HL-60/S4 treated with phorbol 12-myristate 13-acetate at 8.2 ng/mL for 4 days and 3 days (cell line): ENCODE results near the gene SLC36A4.
"Not testable (repeated sequence)": the region's sequence is repeated elsewhere in the genome, so short reads cannot be mapped to it uniquely, and the experiment has no call there.

Experiments used
- in situ Hi-C: fragments of 300-500 bp; cut with MboI; formaldehyde crosslinking; loops from 2 replicates; pipeline ENCODE4 v1.15.0; 2022; ENCODE audit warnings: low sequenced_read_pairs

The SLC36A4 gene

GRCh38 chr11:93128574-93128973 is 69.2 kb downstream of the SLC36A4 start:
- in situ Hi-C loops, result no loop called here

DNA sequence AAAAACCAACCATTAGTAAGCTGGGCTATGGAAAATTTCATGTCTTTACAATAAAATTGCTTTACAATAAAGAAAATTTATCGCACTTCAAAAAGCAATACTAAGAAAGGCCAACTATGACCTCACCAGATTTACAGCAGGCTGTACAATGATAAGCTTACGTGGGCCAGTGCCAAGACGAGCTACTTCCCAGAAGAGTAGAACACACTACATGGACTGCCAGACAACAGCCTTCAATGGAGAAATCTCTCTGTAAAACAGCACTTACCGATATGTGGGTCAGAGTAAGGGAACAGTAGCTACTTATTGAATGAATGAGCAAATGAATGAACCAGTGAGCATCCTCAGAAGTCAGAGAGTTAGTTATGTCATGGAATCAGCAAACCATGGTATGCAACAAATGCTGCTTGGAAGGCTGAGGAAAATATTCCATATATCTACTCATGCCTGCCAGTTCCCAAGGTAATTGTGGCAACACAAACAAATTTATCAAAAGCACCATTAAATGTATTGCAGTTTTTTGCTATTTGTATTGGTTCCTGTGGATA is 74.4 kb downstream of the SLC36A4 start:
- in situ Hi-C loops, result no loop called here

GRCh38 chr11:93122535-93123235 is 75.1 kb downstream of the SLC36A4 start:
- in situ Hi-C loops, result no loop called here

GRCh38 chr11:93118276-93118675 is 79.5 kb downstream of the SLC36A4 start:
- in situ Hi-C loops, result no loop called here

- in situ Hi-C loops, result no loop called here
Observed at GRCh38 chr11:93117565-93117964, 80.2 kb downstream of the SLC36A4 start.

DNA sequence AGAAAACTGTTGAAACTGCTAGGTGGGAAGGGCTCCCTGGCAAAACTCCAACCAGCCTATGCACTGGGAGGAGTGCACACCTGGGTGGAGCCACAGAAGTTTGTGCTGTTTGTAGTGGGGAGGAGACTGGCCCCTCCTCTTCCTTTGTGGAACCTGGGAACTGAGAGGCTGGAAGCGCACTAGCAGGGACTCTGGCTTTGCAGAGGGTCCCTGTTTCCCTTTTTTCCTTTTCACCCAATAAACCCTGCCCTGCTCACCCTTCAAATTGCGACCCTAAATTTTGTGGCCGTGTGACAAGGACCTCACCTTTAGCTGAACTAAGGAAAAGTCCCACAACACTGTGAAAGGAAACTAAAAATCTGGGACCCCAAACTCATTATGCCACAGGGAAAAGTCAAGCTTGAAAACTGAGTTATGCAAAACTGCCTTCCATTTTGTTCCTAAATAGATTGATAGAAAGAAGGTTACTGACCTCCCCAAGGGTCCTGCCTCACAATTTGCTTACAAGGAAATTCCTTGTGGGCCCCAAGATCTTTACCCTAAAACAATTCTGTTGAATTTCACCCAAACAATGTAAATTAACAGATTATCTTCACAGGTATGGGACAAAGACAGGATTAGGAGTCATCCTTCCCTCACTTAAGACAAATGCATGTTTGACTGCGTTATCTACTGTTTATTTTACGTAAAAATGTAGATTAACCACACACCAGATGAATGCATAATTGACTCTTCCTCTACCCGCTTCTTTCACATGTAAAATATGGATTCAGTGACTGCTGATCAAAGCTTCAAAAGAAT is 81.0 kb downstream of the SLC36A4 start:
- in situ Hi-C loops, result no loop called here

DNA sequence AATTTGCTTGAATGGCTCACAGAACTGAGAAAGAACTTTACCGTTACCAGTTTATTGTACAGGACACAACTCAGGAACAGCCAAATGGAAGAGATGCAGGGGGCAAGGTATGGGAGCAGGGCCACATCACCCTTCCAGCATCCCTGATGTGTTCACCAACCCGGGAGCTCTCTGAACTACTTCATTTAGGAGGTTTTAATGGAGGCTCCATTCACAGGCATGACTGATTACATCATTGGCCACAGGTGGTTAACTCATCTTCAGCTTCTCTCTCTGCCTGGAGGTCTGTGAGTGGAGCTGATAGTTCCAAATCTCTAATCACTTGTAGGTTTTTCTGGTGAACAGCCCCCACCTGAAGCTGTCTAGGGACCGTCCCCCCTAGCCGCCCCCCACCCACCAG is 83.5 kb downstream of the SLC36A4 start:
- in situ Hi-C loops, result no loop called here

- in situ Hi-C loops, result no loop called here
Observed at GRCh38 chr11:93113824-93114223, 84.0 kb downstream of the SLC36A4 start.

DNA sequence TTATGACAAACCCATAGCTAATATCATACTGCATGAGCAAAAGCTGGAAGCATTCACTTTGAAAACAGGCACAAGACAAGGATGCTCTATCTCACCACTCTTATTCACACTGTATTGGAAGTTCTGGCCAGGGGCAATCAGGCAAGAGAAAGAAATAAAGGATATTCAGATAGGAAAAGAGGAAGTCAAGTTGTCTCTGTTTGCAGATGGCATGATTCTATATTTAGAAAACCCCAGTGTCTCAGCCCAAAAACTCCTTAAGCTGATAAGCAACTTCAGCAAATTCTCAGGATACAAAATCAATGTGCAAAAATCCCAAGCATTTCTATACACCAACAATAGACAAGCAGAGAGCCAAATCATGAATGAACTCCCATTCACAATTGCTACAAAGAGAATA is 86.6 kb downstream of the SLC36A4 start:
- in situ Hi-C loops, result not testable (repeated sequence)

GRCh38 chr11:93100211-93100610 is 97.6 kb downstream of the SLC36A4 start:
- in situ Hi-C loops, result no loop called here

DNA sequence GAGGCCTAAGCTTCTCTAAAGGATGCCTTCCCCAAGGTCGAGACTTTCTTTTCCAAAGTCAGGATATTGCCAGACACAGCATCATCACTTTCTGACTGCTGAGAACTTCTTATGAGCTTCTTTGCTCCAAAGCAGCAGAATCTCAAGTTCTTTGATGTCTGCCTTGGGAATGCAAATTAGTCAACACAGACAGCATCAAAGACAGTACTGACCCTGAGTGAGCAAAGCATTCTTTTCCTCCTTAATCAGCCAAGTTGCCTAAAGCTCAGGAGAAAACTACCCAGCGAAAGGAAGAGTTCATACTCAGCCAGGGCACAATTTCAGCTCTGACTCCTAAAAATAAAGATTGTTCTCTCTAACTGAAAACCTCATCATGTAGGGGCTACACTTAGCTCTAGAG is 98.0 kb downstream of the SLC36A4 start:
- in situ Hi-C loops, result no loop called here
